Suprapubic skin (tissue), 4 donors: ENCODE measurements around the gene BTBD2. TPM values are rescaled to one million over a fixed set of nuclear protein-coding genes. Genes with fewer than 3 reads are reported as not detected.

Experiments
- DNase-seq, 2 donors: peaks; one replicate each; pipeline ENCODE4 v3.0.0-alpha.2; 2019; ENCODE audit warnings: low spot score in 2 of 2
- H3K27ac ChIP-seq: fragments of 200-600 bp; sonication (generic); one replicate; pipeline ENCODE4 v1.5.1; 2019
- H3K27me3 ChIP-seq: fragments of 200-600 bp; sonication (generic); one replicate; pipeline ENCODE4 v1.5.1; 2019
- H3K36me3 ChIP-seq: fragments of 200-600 bp; sonication (generic); one replicate; pipeline ENCODE4 v1.5.1; 2019
- H3K4me1 ChIP-seq: fragments of 200-600 bp; sonication (generic); one replicate; pipeline ENCODE4 v1.5.1; 2019
- H3K4me3 ChIP-seq: fragments of 200-600 bp; sonication (generic); one replicate; pipeline ENCODE4 v1.5.1; 2019; ENCODE audit warnings: mild to moderate bottlenecking
- H3K9me3 ChIP-seq: fragments of 200-600 bp; sonication (generic); one replicate; pipeline ENCODE4 v1.5.1; 2019
- CTCF ChIP-seq, 2 donors: fragments of 200-600 bp in 1 of 2; fragments of 450-650 bp in 1 of 2; sonication (generic) in 1 of 2; IDR thresholded peaks; one replicate each; pipeline ENCODE4 v1.5.1; 2016 to 2019; ENCODE audit warnings: antibody characterized with exemption in 2 of 2, mild to moderate bottlenecking in 1 of 2, moderate library complexity in 1 of 2
- EP300 ChIP-seq: sonication (generic); formaldehyde crosslinking; IDR thresholded peaks from one replicate; pipeline ENCODE4 v1.6.1; 2017; ENCODE audit warnings: antibody characterized with exemption
- POLR2A ChIP-seq, 2 donors: fragments of 450-650 bp; IDR thresholded peaks; one replicate each; pipeline ENCODE4 v1.6.1; 2017; ENCODE audit warnings: antibody characterized with exemption in 2 of 2, mild to moderate bottlenecking in 2 of 2, moderate library complexity in 2 of 2
- POLR2AphosphoS5 ChIP-seq, 3 donors: sonication (generic); formaldehyde crosslinking; IDR thresholded peaks; one replicate each; pipeline ENCODE4 v1.6.1; 2017; ENCODE audit warnings: antibody characterized with exemption in 3 of 3
- WGBS: methylation state at CpG from one replicate; pipeline ENCODE4 v1.1.5; 2018; 5-methylcytosine and 5-hydroxymethylcytosine counted together
- total RNA-seq, 4 donors: library from RNA; depleted of rRNA; stranded (reverse); fragments of >200 nt; gene quantifications; one replicate each; pipeline ENCODE4 v1.1.0, GENCODE V29; 2016

Gene BTBD2
- total RNA-seq, 4 donors from 2014 or later = 83.0 to 101 (median 90.3) TPM

GRCh38 chr19:2014131-2014571, 1.4 kb downstream of the BTBD2 start:
- peak overlapping the region; percentile 76 for H3K4me3 ChIP-seq
- TF ChIP-seq POLR2AphosphoS5 (IDR thresholded peaks at IDR 0.05) = no peak
- TF ChIP-seq EP300 = no peak
- no peak for TF ChIP-seq POLR2A (IDR thresholded peaks at IDR 0.05)
- no peak for TF ChIP-seq CTCF (IDR thresholded peaks at IDR 0.05)
- DNase-seq = peak in 1 of 2 donors; percentile 73
- 75% methylated on average over 5 of the region's 5 CpGs for WGBS
- no peak overlapping the region for H3K27ac ChIP-seq
- no peaks in the 10 kb centered on the region for H3K9me3 ChIP-seq
- no peaks in the 10 kb centered on the region for H3K36me3 ChIP-seq
- no peaks in the 10 kb centered on the region for H3K27me3 ChIP-seq
- peaks cover 26% of the 10 kb centered on the region for H3K4me1 ChIP-seq

GRCh38 chr19:2013683-2013961, 1.9 kb downstream of the BTBD2 start:
- DNase-seq = peak in 1 of 2 donors; percentile 68
- Histone ChIP-seq H3K4me1 (peaks cover 26% of the 10 kb centered on the region), H3K36me3 (no peaks in the 10 kb centered on the region), H3K27me3 (no peaks in the 10 kb centered on the region), H3K4me3 (no peak overlapping the region), H3K9me3 (no peaks in the 10 kb centered on the region), H3K27ac (no peak overlapping the region)
- 92% methylated on average over 6 of the region's 6 CpGs for WGBS
- TF ChIP-seq POLR2AphosphoS5 (IDR thresholded peaks at IDR 0.05) (no peak), POLR2A (IDR thresholded peaks at IDR 0.05) (no peak), CTCF (IDR thresholded peaks at IDR 0.05) (no peak), EP300 (no peak)

GRCh38 chr19:2012941-2013682, 2.4 kb downstream of the BTBD2 start:
- Histone ChIP-seq H3K27ac (no peak overlapping the region), H3K4me3 (no peak overlapping the region), H3K27me3 (no peaks in the 10 kb centered on the region), H3K36me3 (no peaks in the 10 kb centered on the region), H3K4me1 (peaks cover 26% of the 10 kb centered on the region), H3K9me3 (no peaks in the 10 kb centered on the region)
- TF ChIP-seq POLR2A (IDR thresholded peaks at IDR 0.05) = no peak
- no peak for TF ChIP-seq CTCF (IDR thresholded peaks at IDR 0.05)
- TF ChIP-seq POLR2AphosphoS5 (IDR thresholded peaks at IDR 0.05) = no peak
- no peak for TF ChIP-seq EP300
- no peak for DNase-seq
- WGBS = 91% methylated on average over 20 of the region's 21 CpGs

- WGBS = 89% methylated on average over 12 of the region's 12 CpGs
- Histone ChIP-seq H3K27ac (no peak overlapping the region), H3K4me1 (peaks cover 20% of the 10 kb centered on the region), H3K36me3 (no peaks in the 10 kb centered on the region), H3K27me3 (no peaks in the 10 kb centered on the region), H3K9me3 (no peaks in the 10 kb centered on the region), H3K4me3 (no peak overlapping the region)
- TF ChIP-seq CTCF (IDR thresholded peaks at IDR 0.05) (no peak), POLR2A (IDR thresholded peaks at IDR 0.05) (no peak), EP300 (no peak), POLR2AphosphoS5 (IDR thresholded peaks at IDR 0.05) (no peak)
- no peak for DNase-seq
These were observed 4.3 kb downstream of the BTBD2 start for GRCh38 chr19:2011169-2011568.

GRCh38 chr19:2010135-2010668, 5.3 kb downstream of the BTBD2 start:
- Histone ChIP-seq H3K36me3 (peaks cover 1% of the 10 kb centered on the region), H3K27ac (no peak overlapping the region), H3K27me3 (no peaks in the 10 kb centered on the region), H3K9me3 (no peaks in the 10 kb centered on the region), H3K4me1 (peaks cover 18% of the 10 kb centered on the region), H3K4me3 (no peak overlapping the region)
- no peak for DNase-seq
- 93% methylated on average over 20 of the region's 20 CpGs for WGBS
- TF ChIP-seq EP300 (no peak), POLR2A (IDR thresholded peaks at IDR 0.05) (no peak), POLR2AphosphoS5 (IDR thresholded peaks at IDR 0.05) (no peak), CTCF (IDR thresholded peaks at IDR 0.05) (no peak)
